Measurements from ENCODE around the gene WARS2.
"Not testable (repeated sequence)": the region's sequence is repeated elsewhere in the genome, so short reads cannot be mapped to it uniquely, and the experiment has no call there.

Gene WARS2

DNA sequence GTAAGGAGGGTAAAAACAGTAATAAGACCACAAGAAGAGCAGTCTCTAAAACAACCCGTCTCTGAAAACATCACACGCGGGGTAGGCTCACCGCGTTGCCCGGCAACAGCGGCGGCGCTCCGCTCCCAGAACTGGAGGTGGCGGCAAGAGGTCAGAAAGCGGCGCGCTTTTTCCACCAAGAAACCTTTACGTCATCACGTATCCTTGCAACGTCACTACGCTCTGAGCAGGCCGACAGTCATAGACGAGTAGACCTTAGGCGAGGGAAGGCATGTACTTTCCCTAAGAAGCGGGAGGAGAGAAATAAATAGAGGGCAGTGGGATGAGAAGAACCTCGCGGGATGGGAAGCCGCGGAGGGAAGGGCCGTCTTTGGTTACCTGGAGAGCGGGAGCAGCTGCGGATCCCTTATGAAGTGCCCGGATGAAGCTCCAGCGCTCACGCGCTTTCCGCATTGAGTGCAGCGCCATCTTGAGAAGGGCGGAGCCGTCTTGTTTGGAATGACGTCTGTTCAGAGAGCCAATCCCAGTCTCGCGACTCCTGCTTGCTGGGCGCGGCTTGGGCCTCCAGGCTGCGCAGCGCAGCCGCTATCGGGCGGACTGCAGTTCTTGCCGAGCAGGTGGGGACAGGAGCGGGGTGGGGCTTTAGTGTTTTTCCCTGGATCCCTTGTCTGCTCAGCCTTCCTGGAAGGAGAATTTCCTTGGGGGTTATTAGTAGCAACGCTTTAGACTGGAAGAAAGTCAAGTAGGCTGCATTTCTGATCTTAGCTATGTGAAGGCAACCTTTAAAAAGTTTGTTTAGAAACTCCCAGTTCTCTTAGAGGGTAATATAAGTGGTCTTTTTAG lies at the start of gene WARS2:
WARS2 (minus strand) TSS at position 477 of the 843 bp plus-strand sequence; CDS start at position 468, 9 bp downstream.
- FAIRE-seq = no peak

DNA sequence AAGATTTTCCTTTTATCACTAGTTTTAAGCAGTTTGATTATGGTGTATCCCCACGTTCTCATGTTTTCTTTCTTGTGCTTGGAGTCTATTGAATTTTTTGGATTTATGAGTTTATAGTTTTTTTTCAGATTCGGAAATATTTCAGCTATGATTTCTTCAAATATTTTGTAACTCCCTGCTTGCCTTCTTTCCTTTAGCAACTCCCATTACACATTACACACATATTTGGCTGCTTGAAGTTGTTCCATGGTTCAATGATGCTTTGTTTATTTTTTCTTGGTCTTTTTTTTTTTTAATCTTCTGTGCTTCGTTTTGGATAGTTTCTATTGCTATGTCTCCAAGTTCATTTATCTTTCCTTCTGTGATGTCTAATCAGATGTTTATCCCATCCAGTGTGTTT lies 48.5 kb upstream of the WARS2 start:
- no peak for FAIRE-seq

DNA sequence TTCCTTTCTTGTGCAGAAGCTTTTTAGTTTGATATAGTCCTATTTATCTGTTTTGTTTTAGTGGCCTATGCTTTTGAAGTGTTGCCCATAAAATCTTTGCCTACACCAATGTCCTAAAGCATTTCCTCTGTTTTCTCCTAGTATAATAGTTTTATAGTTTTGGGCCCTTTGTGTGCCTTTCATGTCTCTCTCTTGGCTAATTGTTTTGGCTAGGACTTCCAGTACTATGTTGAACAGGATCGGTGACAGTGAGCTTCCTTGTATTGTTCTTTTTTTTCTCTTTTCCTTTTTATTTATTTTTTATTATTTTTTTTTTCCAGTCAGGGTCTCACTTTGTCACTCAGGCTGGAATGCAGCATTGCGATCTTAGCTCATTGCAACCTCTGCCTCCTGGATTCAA lies 47.0 kb upstream of the WARS2 start:
- no peak for FAIRE-seq

DNA sequence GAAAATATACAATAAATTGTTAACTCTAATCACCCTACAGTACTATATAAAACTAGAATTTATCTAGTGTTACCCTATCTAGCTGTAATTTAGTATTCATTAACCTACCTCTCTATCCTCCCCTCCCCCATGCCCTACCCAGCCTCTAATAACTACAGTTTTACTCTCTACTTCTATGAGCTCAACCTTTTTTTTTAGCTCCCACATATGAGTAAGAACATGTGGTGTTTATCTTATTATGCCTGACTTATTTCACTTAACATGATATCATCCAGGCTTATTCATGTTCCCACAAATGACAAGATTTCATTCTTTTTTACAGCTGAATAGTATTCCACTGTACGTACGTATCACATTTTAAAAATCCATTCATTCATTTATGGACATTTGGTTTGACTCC lies 46.0 kb upstream of the WARS2 start:
- FAIRE-seq = no peak

DNA sequence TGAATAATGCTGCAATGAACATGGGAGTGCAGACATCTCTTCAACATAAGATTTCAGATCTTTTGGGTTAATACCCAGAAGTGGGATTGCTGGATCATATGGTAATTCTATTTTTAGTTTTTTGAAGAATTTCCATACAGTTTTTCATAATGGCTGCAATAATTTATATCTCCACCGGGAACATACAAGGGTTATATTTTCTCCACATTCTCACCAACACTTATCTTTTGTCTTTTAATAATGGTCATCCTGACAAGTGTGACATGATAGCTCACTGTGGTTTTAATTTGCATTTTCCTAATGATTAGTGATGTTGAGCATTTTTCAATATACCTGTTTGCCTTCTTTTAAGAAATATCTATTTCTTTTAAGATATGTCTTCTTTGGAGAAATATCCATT lies 44.5 kb upstream of the WARS2 start:
- FAIRE-seq = no peak

DNA sequence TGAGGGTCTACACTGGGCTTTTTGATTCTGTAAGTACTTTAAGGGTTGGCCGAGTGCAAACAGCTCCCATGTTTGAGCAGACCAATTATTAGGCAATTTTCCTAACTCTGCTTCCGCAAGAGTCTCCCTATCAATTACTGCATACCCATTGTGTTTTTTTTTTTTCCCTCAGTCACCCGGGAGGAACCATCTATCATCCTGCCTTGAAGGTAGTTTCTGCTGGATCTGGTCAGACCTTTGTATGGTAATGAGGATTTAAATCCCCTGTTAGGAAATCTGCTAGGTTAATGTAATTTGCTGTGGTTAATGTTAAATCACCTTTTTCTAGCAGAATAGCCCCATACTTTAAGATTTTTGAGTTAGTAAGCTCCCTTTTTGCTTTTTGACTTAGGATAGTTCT lies 40.8 kb upstream of the WARS2 start:
- FAIRE-seq = no peak

DNA sequence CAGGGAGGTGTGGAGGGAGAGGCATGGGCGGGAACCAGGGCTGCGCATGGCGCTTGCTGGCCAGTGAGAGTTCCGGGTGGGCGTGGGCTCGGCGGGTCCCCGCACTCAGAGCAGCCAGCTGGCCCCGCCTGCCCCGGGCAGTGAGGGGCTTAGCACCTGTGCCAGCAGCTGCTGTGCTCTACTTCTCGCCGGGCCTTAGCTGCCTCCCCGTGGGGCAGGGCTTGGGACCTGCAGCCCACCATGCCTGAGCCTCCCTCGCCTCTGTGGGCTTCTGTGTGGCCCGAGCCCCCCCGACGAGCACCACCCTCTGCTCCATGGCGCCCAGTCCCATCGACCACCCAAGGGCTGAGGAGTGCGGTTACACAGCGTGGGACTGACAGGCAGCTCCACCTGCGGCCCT lies 38.6 kb upstream of the WARS2 start:
- no peak for FAIRE-seq

DNA sequence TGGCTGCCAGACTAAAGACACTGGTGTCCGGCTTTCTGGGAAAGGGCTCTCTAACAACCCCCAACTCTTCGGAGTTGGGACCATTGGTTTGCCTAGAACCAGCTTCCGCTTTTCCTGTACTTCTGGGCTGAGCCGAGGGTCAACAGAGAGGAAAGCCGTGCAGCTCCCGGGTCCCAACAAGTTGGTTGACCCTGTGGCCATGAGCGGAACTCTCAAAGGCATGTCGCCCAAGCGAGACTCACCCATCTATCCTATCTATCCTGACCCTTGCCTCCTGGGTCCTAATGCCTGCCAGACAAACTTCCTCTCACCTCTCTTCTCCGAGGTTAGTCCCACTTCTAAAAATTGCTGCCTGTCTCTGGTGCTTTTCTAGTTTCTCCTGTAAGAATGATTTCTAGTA lies 32.5 kb upstream of the WARS2 start:
- not testable (repeated sequence) for FAIRE-seq

DNA sequence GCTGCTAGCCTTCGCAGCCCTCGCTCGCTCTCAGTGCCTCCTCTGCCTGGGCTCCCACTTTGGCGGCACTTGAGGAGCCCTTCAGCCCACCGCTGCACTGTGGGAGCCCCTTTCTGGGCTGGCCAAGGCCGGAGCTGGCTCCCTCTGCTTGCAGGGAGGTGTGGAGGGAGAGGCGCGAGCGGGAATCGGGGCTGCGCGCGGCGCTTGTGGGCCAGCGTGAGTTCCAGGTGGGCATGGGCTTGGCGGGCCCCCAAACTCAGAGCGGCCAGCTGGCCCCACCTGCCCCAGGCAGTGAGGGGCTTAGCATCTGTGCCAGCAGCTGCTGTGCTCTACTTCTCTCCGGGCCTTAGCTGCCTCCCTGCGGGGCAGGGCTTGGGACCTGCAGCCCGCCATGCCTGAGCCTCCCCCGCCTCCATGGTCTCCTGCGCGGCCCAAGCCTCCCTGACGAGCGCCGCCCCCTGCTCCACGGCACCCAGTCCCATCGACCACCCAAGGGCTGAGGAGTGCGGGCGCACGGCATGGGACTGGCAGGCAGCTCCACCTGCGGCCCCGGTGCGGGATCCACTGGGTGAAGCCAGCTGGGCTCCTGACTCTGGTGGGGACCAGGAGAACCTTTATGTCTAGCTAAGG lies 31.0 kb upstream of the WARS2 start:
- not testable (repeated sequence) for FAIRE-seq

DNA sequence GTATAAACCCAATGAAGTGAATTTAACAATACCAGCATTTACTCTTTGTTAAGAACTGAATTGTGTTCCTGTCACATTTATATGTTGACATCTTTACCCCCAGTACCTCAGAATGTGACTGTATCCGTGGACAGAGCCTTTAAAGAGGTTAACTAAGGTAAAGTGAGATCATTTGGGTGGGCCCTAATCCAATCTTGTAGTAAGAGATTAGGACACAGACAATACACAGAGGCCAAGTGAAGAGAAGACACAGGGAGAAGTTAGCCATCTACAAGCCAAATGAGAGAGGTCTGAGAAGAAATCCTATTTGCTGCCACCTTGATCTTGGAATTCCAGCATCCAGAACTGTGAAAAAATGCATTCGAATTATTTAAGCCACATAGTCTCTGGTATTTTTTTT lies 22.9 kb upstream of the WARS2 start:
- FAIRE-seq = no peak

DNA sequence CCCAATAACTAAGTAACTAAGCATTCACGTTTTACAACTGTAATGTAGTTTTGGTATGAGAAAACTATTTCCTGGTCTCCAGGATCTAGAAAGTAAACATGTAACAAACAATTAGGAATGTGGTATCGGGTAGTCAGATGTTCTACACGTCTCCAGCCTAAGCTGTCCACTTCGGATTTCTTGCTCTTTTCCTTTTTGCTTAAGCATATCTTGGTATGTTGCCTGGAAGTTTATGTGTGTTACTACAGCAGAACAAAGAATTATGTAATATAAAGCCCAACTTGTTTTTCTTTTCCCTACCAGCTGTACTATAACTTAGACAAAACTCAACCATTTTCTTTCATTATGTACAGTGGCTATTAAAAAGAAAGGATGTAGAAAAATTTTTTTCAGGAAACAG lies 20.4 kb upstream of the WARS2 start:
- no peak for FAIRE-seq

DNA sequence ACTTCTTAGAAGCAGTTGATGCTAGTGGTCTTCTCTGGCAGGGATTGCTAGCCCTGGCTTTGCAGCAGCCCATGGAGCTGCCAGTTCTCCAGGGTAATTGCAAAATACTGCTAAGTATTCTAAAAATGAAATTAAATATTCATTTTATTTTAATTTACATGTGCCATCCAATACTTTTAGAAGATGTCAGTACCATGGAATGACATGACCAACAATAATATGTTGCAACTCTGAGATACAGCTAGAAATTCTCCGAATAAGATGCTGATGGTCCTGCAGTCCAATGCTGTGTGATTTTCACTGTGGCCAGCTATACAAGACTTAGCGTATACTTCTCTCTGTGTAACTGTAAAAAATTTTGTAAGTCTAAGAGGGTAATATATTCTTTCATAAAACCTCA lies 20.0 kb upstream of the WARS2 start:
- no peak for FAIRE-seq

DNA sequence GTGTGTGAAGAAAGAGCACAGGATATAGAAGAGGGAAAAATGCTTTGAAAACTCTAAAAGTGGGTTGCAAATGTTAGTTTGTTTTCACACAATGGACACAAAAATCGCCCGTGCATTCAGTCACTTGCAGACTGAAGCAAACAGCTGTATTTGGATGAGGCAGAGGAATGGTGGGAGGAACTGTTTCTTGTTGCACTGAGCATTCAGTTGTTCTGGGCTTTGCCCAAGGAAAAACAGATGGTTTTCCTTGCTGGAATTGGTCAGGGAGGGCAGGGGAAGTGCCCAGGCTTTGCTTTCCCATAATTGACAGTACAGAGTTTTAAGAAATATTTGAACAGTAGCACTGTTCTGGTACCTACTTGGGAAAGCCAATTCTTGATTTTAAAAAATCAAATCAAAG lies 19.5 kb upstream of the WARS2 start:
- FAIRE-seq = no peak

DNA sequence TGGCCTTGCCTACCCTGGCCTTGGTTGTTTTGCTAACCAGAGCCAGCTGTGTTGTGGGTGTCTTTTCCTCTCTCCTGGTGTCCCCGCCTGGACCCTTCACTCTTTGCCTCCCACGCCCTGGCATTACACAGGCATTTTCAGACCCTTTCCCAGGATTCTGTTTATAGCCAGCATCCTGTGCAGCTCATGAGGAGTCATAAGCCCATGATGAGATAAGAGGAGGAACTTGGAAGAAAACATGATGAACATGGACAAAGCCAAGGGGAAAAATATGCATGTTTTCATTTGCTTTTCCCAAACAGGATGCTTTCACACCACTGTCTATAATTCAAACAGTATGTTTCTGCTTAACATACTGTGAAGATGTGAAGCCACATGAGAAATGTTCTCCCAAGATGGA lies 18.7 kb upstream of the WARS2 start:
- FAIRE-seq = no peak

DNA sequence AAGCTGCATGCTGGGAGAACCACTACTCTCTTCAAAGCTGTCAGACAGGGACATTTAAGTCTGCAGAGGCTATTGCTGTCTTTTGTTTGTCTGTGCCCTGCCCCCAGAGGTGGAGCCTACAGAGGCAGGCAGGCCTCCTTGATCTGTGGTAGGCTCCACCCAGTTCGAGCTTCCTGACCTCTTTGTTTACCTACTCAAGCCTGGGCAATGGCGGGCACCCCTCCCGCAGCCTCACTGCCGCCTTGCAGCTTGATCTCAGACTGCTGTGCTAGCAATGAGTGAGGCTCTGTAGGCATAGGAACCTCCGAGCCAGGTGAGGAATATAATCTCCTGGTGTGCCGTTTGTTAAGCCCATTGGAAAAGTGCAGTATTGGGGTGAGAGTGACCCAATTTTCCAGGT lies 16.3 kb upstream of the WARS2 start:
- not testable (repeated sequence) for FAIRE-seq

DNA sequence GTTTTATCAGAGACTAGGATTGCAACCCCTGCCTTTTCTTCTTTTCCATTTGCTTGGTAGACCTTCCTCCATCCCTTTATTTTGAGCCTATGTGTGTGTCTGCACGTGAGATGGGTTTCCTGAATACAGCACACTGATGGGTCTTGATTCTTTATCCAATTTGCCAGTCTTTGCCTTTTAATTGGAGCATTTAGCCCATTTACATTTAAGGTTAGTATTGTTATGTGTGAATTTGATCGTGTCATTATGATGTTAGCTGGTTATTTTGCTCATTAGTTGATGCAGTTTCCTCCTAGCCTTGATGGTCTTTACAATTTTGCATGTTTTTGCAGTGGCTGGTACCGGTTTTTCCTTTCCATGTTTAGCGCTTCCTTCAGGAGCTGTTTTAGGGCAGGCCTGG lies 14.6 kb upstream of the WARS2 start:
- FAIRE-seq = not testable (repeated sequence)

DNA sequence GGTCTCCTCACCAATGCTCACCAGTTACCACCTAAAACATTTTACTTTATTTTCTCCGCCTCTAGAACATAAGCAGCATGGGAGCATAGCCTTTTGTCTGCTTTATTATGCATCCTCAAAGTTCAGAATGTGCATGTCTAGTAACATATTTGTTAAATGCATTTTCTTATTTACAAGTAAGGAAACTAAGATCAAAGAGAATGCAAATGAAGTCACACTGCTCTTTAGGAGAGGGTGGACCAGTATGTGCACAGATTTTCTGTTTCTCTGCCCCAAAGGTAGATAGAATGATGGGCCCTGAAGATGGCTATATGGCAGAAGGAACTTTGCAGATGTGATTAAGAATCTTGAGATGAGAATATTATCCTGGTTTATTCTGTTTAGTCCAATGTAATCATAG lies 9.7 kb upstream of the WARS2 start:
- no peak for FAIRE-seq

DNA sequence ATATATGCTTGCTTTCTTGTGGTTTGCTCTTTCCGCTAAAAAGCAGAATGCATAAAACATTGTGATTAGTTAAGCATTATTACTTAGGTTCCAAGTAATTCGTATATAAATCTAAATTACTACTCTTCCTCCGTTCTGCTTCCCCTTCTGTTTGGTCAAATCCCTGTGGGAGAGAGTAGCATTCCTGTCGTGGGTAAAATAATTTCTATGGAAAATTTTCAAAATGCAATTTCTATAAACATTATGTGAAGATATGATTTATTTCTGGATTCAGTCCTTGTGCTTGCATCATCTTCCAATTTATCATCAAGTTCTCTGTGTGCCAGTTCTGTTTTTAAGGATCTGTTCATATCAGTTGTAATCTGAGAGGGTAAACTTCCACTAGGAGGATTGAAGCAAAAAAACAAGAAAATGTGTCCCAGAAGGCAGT lies 7.2 kb upstream of the WARS2 start:
- FAIRE-seq = no peak

DNA sequence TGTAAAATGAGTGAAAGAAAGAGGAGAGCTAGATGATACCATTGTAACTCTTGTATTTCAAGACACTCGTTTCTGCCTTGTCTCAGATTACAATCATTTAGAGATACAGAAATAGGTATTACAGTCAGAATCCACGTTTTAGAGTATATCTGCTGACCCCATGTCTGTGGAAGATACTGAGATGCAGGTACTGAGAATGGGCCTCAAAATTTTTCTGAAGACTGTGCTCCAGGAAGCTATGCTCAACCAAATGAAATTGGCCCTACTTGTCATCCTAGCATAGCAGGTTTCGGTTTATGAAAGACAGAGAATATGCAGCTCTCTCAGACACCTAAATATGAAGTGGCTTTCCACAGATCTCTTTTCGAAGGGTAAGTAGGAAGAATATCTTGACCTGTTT lies 6.0 kb upstream of the WARS2 start:
- no peak for FAIRE-seq

DNA sequence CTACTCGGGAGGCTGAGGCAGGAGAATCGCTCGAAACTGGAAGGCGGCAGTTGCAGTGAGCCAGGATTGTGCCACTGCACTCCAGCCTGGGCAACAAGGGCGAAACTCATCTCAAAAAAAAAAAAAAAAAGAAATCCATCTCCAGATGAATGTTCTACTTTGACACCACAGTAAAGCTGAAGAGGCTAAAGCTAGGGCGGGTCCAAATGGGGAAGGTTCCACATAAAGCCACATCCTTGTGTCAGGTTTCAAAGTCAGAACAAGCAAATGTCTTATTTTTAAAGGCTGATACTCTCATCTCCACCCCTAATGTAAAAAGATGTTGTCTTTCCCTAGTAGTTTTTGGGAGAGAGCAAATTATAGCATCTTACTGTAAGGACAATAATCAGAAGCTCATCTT lies 4.4 kb upstream of the WARS2 start:
- no peak for FAIRE-seq

DNA sequence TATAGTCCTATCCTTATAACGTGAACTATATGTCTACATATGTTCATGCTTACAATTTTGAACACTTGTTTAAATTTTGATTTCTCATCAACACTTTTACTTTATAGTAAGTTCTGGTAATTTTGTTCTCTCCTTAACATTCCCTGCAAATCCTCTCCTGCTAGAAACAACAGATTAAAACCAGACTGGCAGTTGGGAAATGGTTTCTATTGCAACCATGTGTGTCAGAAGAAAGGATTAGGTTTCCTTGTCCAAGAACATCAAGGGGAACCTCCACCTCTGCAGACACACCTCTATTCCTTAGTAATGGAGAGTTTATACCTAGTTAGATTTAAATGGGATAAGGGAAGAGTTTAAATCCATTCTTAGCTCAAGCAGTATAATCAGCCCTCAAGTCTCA lies 3.3 kb upstream of the WARS2 start:
- FAIRE-seq = no peak

DNA sequence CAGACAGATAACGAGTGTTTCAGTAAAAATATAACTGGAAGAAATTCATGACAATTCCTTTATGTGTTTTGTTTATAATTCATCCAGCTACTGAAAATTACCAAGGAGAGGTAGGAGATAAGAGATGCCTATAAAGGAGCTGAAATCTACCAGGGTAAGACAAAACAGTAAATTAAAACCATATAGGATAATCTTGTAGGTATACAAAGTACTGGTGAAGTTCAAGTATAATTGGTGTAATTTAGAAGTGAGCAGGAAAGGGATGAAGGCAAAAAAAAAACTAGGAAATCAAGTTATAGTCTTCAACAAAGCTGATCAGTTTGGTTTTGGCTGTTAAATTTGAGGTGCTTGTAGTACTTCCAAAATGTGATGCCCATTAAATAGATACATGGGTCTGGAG lies 1.2 kb upstream of the WARS2 start:
- no peak for FAIRE-seq

DNA sequence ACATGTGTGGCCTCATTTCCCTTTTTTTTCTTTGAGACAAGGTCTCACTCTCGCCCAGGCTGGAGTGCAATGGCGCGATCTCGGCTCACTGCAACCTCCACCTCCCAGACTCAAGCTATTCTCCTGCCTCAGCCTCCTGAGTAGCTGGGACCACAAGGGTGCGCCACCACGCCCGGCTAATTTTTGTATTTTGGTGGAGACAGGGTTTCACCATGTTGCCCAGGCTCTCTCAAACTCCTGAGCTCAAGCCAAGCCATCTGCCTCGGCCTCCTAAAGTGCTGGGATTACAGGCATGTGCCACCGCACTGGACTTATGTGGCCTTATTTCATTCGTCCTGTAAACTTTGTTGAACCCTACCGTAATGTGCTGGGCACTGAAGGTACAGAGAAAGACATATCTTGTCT lies 569 bp upstream of the WARS2 start:
- no peak for FAIRE-seq

DNA sequence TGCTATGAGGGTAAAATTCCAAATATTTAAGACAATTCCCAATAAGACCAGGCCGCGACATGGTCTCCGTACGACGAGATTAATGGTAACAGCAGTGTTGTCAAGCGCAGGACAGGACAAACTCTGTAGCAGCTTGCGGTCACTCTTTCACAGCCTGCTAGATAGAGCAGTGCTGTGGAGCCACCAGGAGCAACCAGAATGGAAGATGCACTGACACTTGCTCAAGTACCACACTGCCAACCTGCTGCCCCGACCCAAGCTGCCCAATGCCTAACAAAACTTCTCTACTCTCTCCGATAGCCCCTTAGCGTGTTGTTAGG lies 636 bp downstream of the WARS2 start:
- FAIRE-seq = no peak

DNA sequence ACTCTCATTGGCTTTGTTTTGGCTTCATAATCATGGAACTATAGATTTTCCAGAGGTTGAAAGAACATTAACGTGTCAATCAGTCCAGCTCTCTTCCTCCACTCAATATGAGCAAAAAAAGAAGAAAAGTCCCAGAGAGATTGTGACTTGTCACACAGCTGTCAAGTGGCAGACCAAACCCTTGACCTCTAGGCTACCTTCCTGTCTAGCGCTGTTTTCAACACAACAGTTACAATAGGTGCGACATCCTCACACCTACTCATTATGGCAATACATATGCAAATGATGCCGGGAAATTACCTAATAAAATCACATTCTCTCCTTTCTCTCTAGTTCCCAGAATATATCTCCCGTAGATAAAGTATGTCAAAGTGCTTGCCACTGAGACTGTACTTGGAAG lies 1.1 kb downstream of the WARS2 start:
- FAIRE-seq = no peak
